ENCODE results near the gene APLF. TPM values are rescaled to one million over a fixed set of nuclear protein-coding genes. Genes with fewer than 3 reads are reported as not detected.

The APLF gene
- total RNA-seq, 1 donor from 2014 or later, result 6.4 TPM

GRCh38 chr2:68605939-68606338 is 138.6 kb downstream of the APLF start:
- peaks cover 19% of the 10 kb centered on the region for H3K9me3 Mint-ChIP-seq
- DNase-seq (no peak), ATAC-seq (ENCODE audit: low read depth) (no peak)
- ChIA-PET CTCF (interaction anchor here (2.5 kb wide), 1 partner anchor 10 kb away, joined by 8 read pairs; no protein-coding TSS in a partner anchor), POLR2A (no interaction called here)
- no peak overlapping the region for H3K4me3 Mint-ChIP-seq
- no peaks in the 10 kb centered on the region for H3K4me1 Mint-ChIP-seq
- peaks cover 2% of the 10 kb centered on the region for H3K36me3 Mint-ChIP-seq (ENCODE audit: low read depth)
- no peak overlapping the region for H3K27ac Mint-ChIP-seq
- intact Hi-C loops (cut with micrococcal nuclease), result no loop called here
- TF ChIP-seq CTCF (IDR thresholded peaks at IDR 0.05), result no peak
- H3K27me3 Mint-ChIP-seq, result no peaks in the 10 kb centered on the region

- no peak for DNase-seq
- H3K9me3 Mint-ChIP-seq, result peaks cover 16% of the 10 kb centered on the region
- TF ChIP-seq CTCF (IDR thresholded peaks at IDR 0.05), result no peak
- no peak for ATAC-seq (ENCODE audit: low read depth)
- POLR2A ChIA-PET, result no interaction called here
- H3K27me3 Mint-ChIP-seq, result no peaks in the 10 kb centered on the region
- H3K4me3 Mint-ChIP-seq, result no peak overlapping the region
- no peaks in the 10 kb centered on the region for H3K4me1 Mint-ChIP-seq
- H3K27ac Mint-ChIP-seq, result no peak overlapping the region
- CTCF ChIA-PET, result interaction anchor here (2.5 kb wide), 1 partner anchor 11 kb away, joined by 8 read pairs; no protein-coding TSS in a partner anchor
- peaks cover 2% of the 10 kb centered on the region for H3K36me3 Mint-ChIP-seq (ENCODE audit: low read depth)
- intact Hi-C loops (cut with micrococcal nuclease), result no loop called here
These were observed 139.4 kb downstream of the APLF start for GRCh38 chr2:68606759-68607158.

GRCh38 chr2:68607837-68608236 is 140.5 kb downstream of the APLF start:
- POLR2A ChIA-PET, result no interaction called here
- H3K4me3 Mint-ChIP-seq, result no peak overlapping the region
- H3K4me1 Mint-ChIP-seq, result no peaks in the 10 kb centered on the region
- no peak for TF ChIP-seq CTCF (IDR thresholded peaks at IDR 0.05)
- peaks cover 2% of the 10 kb centered on the region for H3K36me3 Mint-ChIP-seq (ENCODE audit: low read depth)
- intact Hi-C loops (cut with micrococcal nuclease), result no loop called here
- no peaks in the 10 kb centered on the region for H3K27me3 Mint-ChIP-seq
- no peak for ATAC-seq (ENCODE audit: low read depth)
- H3K9me3 Mint-ChIP-seq, result peaks cover 12% of the 10 kb centered on the region
- CTCF ChIA-PET, result interaction anchor here (2.5 kb wide), 1 partner anchor 12 kb away, joined by 8 read pairs; no protein-coding TSS in a partner anchor
- DNase-seq, result no peak
- H3K27ac Mint-ChIP-seq, result no peak overlapping the region

- peaks cover 12% of the 10 kb centered on the region for H3K9me3 Mint-ChIP-seq
- H3K4me3 Mint-ChIP-seq, result no peak overlapping the region
- no peak overlapping the region for H3K27ac Mint-ChIP-seq
- DNase-seq, result no peak
- no peak for ATAC-seq (ENCODE audit: low read depth)
- POLR2A ChIA-PET, result no interaction called here
- intact Hi-C loops (cut with micrococcal nuclease), result no loop called here
- H3K27me3 Mint-ChIP-seq, result no peaks in the 10 kb centered on the region
- H3K4me1 Mint-ChIP-seq, result no peaks in the 10 kb centered on the region
- CTCF ChIA-PET, result no interaction called here
- peaks cover 2% of the 10 kb centered on the region for H3K36me3 Mint-ChIP-seq (ENCODE audit: low read depth)
- TF ChIP-seq CTCF (IDR thresholded peaks at IDR 0.05), result no peak
These were observed 145.6 kb downstream of the APLF start for GRCh38 chr2:68612765-68613519.

- H3K36me3 Mint-ChIP-seq (ENCODE audit: low read depth), result peaks cover 5% of the 10 kb centered on the region
- ChIA-PET POLR2A (no interaction called here), CTCF (no interaction called here)
- TF ChIP-seq CTCF (IDR thresholded peaks at IDR 0.05), result no peak
- no peaks in the 10 kb centered on the region for H3K4me1 Mint-ChIP-seq
- no peak overlapping the region for H3K4me3 Mint-ChIP-seq
- H3K27ac Mint-ChIP-seq, result no peak overlapping the region
- DNase-seq, result no peak
- H3K9me3 Mint-ChIP-seq, result peaks cover 16% of the 10 kb centered on the region
- no peaks in the 10 kb centered on the region for H3K27me3 Mint-ChIP-seq
- intact Hi-C loops (cut with micrococcal nuclease), result no loop called here
- no peak for ATAC-seq (ENCODE audit: low read depth)
These were observed 153.4 kb downstream of the APLF start for GRCh38 chr2:68620772-68621171.
